Right cardiac atrium (tissue), 5 donors: ENCODE results near the gene GRIN3B. TPM values are rescaled to one million over a fixed set of nuclear protein-coding genes. Genes with fewer than 3 reads are reported as not detected.

Experiments
- ATAC-seq, 2 donors: fragments of 200-7000 bp; cut with Tn5 transposase; one replicate each; pipeline versions ENCODE4 v1.8.0 to v1.9.1; 2020; ENCODE audit warnings: moderate library complexity in 2 of 2, mild to moderate bottlenecking in 1 of 2
- DNase-seq, 3 donors: peaks; one replicate each; pipeline ENCODE4 v3.0.0-alpha.2; 2020
- H3K27ac ChIP-seq: one replicate; pipeline ENCODE4 v1.5.1; 2013; ENCODE audit warnings: mild to moderate bottlenecking, low read length, control low read depth, moderate library complexity
- H3K27me3 ChIP-seq: one replicate; pipeline ENCODE4 v1.6.1; 2013; ENCODE audit not compliant: control insufficient read depth, insufficient read depth
- H3K4me1 ChIP-seq: one replicate; pipeline ENCODE4 v1.6.1; 2013; ENCODE audit warnings: low read length; ENCODE audit not compliant: control insufficient read depth, insufficient read depth
- H3K4me3 ChIP-seq: one replicate; pipeline ENCODE4 v1.5.1; 2013; ENCODE audit warnings: low read length, control low read depth
- H3K9me3 ChIP-seq: one replicate; pipeline ENCODE4 v1.6.1; 2013; ENCODE audit warnings: low read length; ENCODE audit not compliant: control insufficient read depth
- WGBS: extraction: QIAGEN DNeasy Blood & Tissue Kit; methylation state at CpG from one replicate; pipeline ENCODE4 v1.1.7; 2013; 5-methylcytosine and 5-hydroxymethylcytosine counted together
- intact Hi-C, 4 donors: fragments of 100-400 bp; cut with DNase I; formaldehyde crosslinking; loops; one replicate each; pipeline versions ENCODE4 v1.11.0 to v1.14.0; 2022 to 2023
- polyA plus RNA-seq: library from polyadenylated mRNA; stranded (reverse); fragments of 200-250 nt; gene quantifications from one replicate; pipeline ENCODE4 v1.2.3, GENCODE V29; 2013
- total RNA-seq, 4 donors: library from RNA; stranded (reverse); fragmentation: NEBNext Ultra II Directional; extraction: Animal tissue kit (Norgen Biotek cat#: 25700); gene quantifications; one replicate each; pipeline ENCODE4 v1.2.1, GENCODE V29; 2021
- donor health status: healthy with polysubstance abuse.
- donor health status: DM: no; HTN: yes; CAD: no.
- donor health status: DM: no; HTN: no; CAD: no.
- donor health status: DM: no; HTN: yes; CAD: no; lungs with severe emphysema.
- donor health status: DM: yes; HTN: yes; CAD: no.

The GRIN3B gene
- total and polyA plus RNA-seq, 5 donors = 0.06 TPM; not detected in 4

- intact Hi-C loops = loop anchor here in 2 of 4 donors (10.0 kb wide), 2 partner anchors 210 to 220 kb away; no protein-coding TSS in a partner anchor
- under 1% methylated on average over 78 of the region's 78 CpGs for WGBS
- Histone ChIP-seq H3K27me3 (no peaks in the 10 kb centered on the region), H3K4me1 (no peaks in the 10 kb centered on the region), H3K9me3 (no peaks in the 10 kb centered on the region), H3K4me3 (peak within 1 kb of the TSS; percentile 92), H3K27ac (peak within 1 kb of the TSS; percentile 84)
- DNase-seq (peak; percentile 95 to 98 (median 98)), ATAC-seq (peak; percentile 95 to 96)
These were observed 15.9 kb upstream of the GRIN3B start, which contains the start of gene WDR18 for GRCh38 chr19:984165-984967. Gene WDR18, plus strand, starts transcription at chr19:984345. Its CDS starts 9 bp downstream, at chr19:984354.

DNA sequence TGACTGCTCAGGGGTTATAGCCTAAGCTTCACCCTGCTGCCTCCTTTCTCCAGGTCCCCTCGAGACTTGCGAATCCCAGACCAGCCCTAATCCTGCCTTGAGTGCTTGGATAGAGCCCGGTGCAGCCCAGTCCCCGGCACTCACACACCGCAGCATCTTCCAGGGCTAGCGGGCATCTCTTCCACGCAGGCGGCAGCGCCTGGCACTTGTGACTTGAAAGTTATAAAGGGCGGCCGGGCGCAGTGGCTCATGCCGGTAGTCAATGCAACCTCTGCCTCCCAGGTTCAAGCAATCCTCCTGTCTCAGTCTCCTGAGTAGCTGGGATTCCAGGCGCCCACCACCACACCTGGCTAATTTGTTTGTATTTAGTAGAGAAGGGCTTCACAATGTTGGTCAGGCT is 14.1 kb upstream of the GRIN3B start:
- H3K4me1 ChIP-seq = no peaks in the 10 kb centered on the region
- no peaks in the 10 kb centered on the region for H3K9me3 ChIP-seq
- peak in 1 of 3 donors; percentile 38 for DNase-seq
- 94% methylated on average over 14 of the region's 14 CpGs for WGBS
- no peak for ATAC-seq
- no peak overlapping the region for H3K27ac ChIP-seq
- H3K4me3 ChIP-seq = no peak overlapping the region
- no peaks in the 10 kb centered on the region for H3K27me3 ChIP-seq
- intact Hi-C loops = loop anchor here in 2 of 4 donors (10.0 kb wide), 2 partner anchors 211 to 221 kb away; no protein-coding TSS in a partner anchor

DNA sequence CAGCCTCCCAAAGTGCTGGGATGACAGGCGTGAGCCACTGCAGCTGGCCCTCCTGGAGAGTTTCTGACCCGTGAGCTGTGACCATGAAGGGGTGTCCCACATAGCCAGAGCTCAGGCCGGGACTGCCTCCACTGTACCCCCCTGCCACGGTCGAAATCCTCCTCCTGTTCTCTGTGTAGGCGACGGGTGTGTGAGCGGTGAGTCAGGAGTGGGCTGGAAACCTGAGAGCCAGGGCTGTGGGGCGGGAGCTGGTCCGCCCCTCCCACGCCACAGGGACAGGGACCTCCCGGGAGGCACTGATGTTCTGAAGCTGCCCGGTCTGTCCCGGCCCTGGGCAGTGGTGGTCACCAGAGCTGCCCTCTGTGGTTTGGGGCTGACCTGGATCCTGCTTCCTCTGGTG is 12.1 kb upstream of the GRIN3B start:
- no peaks in the 10 kb centered on the region for H3K9me3 ChIP-seq
- intact Hi-C loops = loop anchor here in 2 of 4 donors (10.0 kb wide), 2 partner anchors 213 to 223 kb away; no protein-coding TSS in a partner anchor
- no peak for ATAC-seq

GRCh38 chr19:988510-988909 is 11.7 kb upstream of the GRIN3B start:
- intact Hi-C loops = loop anchor here in 2 of 4 donors (10.0 kb wide), 2 partner anchors 214 to 224 kb away; no protein-coding TSS in a partner anchor
- 88% methylated on average over 15 of the region's 15 CpGs for WGBS

More for the DNA sequence above, 12.1 kb upstream of the GRIN3B start:
- peak in 1 of 3 donors; percentile 36 for DNase-seq
- no peak overlapping the region for H3K4me3 ChIP-seq
- no peak overlapping the region for H3K27ac ChIP-seq
- H3K4me1 ChIP-seq = no peaks in the 10 kb centered on the region
- no peaks in the 10 kb centered on the region for H3K27me3 ChIP-seq
- 82% methylated on average over 14 of the region's 14 CpGs for WGBS

DNA sequence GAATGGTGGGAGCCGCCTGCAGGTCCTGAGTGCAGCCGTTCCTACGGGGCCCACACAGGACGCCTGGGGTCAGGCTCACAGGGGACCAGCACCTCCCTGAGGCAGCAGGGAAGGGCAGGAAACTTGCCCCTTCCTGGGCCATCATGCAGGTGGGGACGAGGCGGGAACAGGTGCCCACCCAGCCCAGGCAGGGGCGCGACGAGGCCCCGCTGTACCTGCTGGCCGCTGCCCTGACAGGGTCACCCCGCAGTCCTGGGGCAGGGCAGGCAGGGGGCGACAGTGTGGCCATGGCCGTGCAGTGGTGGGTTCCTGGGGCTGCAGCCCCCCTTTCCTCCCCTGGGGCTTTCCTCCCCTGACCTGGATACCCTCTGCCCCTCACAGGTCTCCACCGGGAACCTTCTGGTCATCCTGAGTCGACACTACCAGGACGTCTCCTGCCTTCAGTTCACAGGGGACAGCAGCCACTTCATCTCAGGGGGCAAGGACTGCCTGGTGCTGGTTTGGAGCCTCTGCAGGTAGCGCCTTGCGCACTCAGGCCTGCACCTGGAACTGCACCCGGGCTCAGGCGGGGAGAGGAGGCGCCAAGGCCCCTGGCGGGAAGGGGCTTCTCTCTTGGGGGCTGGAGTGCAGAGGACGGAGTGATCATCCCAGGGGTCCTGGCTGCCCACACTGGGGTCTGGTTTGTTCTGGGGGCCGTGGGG is 10.7 kb upstream of the GRIN3B start:
- DNase-seq (peak in 2 of 3 donors; percentile 44 to 49), ATAC-seq (no peak)
- H3K4me1 ChIP-seq = no peaks in the 10 kb centered on the region
- H3K9me3 ChIP-seq = no peaks in the 10 kb centered on the region
- intact Hi-C loops = loop anchor here in 2 of 4 donors (10.0 kb wide), 2 partner anchors 215 to 225 kb away; no protein-coding TSS in a partner anchor
- H3K27ac ChIP-seq = no peak overlapping the region
- H3K27me3 ChIP-seq = no peaks in the 10 kb centered on the region
- WGBS = 85% methylated on average over 25 of the region's 25 CpGs
- H3K4me3 ChIP-seq = no peak overlapping the region

More at GRCh38 chr19:988510-988909, 11.7 kb upstream of the GRIN3B start:
- no peak overlapping the region for H3K27ac ChIP-seq
- peak in 1 of 3 donors; percentile 36 for DNase-seq
- no peak for ATAC-seq
- no peaks in the 10 kb centered on the region for H3K27me3 ChIP-seq
- H3K9me3 ChIP-seq = no peaks in the 10 kb centered on the region
- H3K4me3 ChIP-seq = no peak overlapping the region
- no peaks in the 10 kb centered on the region for H3K4me1 ChIP-seq

- Histone ChIP-seq H3K9me3 (no peaks in the 10 kb centered on the region), H3K4me1 (no peaks in the 10 kb centered on the region), H3K27me3 (no peaks in the 10 kb centered on the region), H3K4me3 (no peak overlapping the region), H3K27ac (no peak overlapping the region)
- peak in 2 of 3 donors; percentile 47 to 61 for DNase-seq
- intact Hi-C loops = no loop called here
- 83% methylated on average over 27 of the region's 27 CpGs for WGBS
- no peak for ATAC-seq
These were observed 10.1 kb upstream of the GRIN3B start for GRCh38 chr19:990119-990571.

GRCh38 chr19:990746-991145 is 9.5 kb upstream of the GRIN3B start:
- no peak for ATAC-seq

GRCh38 chr19:991174-991931 is 8.9 kb upstream of the GRIN3B start:
- peak; percentile 7 to 48 for ATAC-seq
- no peaks in the 10 kb centered on the region for H3K27me3 ChIP-seq
- 82% methylated on average over 45 of the region's 47 CpGs for whole genome bisulfite sequencing
- no peaks in the 10 kb centered on the region for H3K4me1 ChIP-seq
- H3K4me3 ChIP-seq = no peak overlapping the region
- H3K27ac ChIP-seq = no peak overlapping the region
- no peaks in the 10 kb centered on the region for H3K9me3 ChIP-seq
- intact Hi-C loops = no loop called here
- peak in 2 of 3 donors; percentile 57 to 76 for DNase-seq

More at GRCh38 chr19:990746-991145, 9.5 kb upstream of the GRIN3B start:
- DNase-seq = peak in 2 of 3 donors; percentile 50 to 59
- 93% methylated on average over 23 of the region's 23 CpGs for WGBS
- Histone ChIP-seq H3K9me3 (no peaks in the 10 kb centered on the region), H3K4me1 (no peaks in the 10 kb centered on the region), H3K27ac (no peak overlapping the region), H3K27me3 (no peaks in the 10 kb centered on the region), H3K4me3 (no peak overlapping the region)
- intact Hi-C loops = no loop called here

DNA sequence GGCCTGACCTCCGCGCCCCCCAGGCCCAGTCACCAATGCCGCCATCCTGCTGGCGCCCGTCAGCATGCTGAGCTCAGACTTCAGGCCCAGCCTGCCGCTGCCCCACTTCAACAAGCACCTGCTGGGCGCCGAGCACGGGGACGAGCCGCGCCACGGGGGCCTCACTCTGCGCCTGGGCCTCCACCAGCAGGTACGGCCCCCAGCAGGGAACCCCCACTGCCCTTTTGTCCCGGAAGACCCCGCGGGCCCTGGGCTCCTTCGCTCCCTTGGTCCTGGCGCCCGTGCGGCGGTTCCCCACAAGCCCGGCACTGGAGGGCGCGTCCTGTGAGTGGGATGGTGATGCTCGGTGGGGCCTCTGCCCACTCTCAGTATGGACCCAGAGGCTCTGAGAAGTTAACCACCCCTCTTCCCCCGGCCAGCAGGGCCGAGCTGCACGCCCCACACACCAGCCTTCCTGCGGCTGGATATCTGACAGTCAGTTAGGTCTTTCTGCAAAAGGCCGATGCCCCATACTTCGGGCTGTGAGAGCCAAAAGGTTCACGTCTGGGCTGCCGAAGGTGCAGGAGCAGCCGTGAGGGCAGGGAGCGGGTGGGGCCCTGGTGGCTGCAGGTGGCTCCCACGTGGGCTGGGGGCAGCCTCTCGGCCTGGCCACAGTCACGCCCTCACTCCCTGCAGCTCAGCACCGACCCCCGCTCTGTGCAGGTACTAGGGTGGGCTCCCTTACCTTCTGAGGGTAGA is 8.1 kb upstream of the GRIN3B start:
- no peak overlapping the region for H3K4me3 ChIP-seq
- intact Hi-C loops = no loop called here
- no peaks in the 10 kb centered on the region for H3K27me3 ChIP-seq
- peak in 2 of 3 donors; percentile 51 to 60 for DNase-seq
- ATAC-seq = no peak
- no peaks in the 10 kb centered on the region for H3K4me1 ChIP-seq
- H3K9me3 ChIP-seq = no peaks in the 10 kb centered on the region
- H3K27ac ChIP-seq = no peak overlapping the region
- WGBS = 93% methylated on average over 42 of the region's 42 CpGs

- intact Hi-C loops = no loop called here
- Histone ChIP-seq H3K27ac (no peak overlapping the region), H3K9me3 (no peaks in the 10 kb centered on the region), H3K27me3 (no peaks in the 10 kb centered on the region), H3K4me1 (no peaks in the 10 kb centered on the region), H3K4me3 (no peak overlapping the region)
- DNase-seq (no peak), ATAC-seq (no peak)
- 88% methylated on average over 13 of the region's 13 CpGs for WGBS
These were observed 7.6 kb upstream of the GRIN3B start for GRCh38 chr19:992670-993055.
